Parathyroid adenoma (tissue), 2 donors: ENCODE data around the gene DDX41.

ENCODE experiments used
- H2AFZ ChIP-seq: fragments of 300-600 bp; sonication (generic); one replicate; pipeline ENCODE4 v1.7.0; 2017; ENCODE audit warnings: antibody characterized with exemption, mild to moderate bottlenecking
- H3K27ac ChIP-seq: fragments of 300-600 bp; sonication (generic); one replicate; pipeline ENCODE4 v1.7.0; 2017
- H3K27me3 ChIP-seq: fragments of 300-600 bp; sonication (generic); one replicate; pipeline ENCODE4 v1.7.0; 2017; ENCODE audit warnings: low read length; ENCODE audit not compliant: control insufficient read depth, insufficient read depth
- H3K36me3 ChIP-seq: fragments of 300-600 bp; sonication (generic); one replicate; pipeline ENCODE4 v1.7.0; 2017; ENCODE audit warnings: low read length; ENCODE audit not compliant: control insufficient read depth, insufficient read depth
- H3K4me1 ChIP-seq: fragments of 300-600 bp; sonication (generic); one replicate; pipeline ENCODE4 v1.7.0; 2017; ENCODE audit warnings: control low read depth
- H3K4me2 ChIP-seq: fragments of 300-600 bp; sonication (generic); one replicate; pipeline ENCODE4 v1.7.0; 2017; ENCODE audit warnings: low read length
- H3K4me3 ChIP-seq: fragments of 300-600 bp; sonication (generic); one replicate; pipeline ENCODE4 v1.7.0; 2017; ENCODE audit warnings: low read depth, low read length
- H3K79me2 ChIP-seq: fragments of 300-600 bp; sonication (generic); one replicate; pipeline ENCODE4 v1.7.0; 2017; ENCODE audit warnings: control low read depth
- H3K9ac ChIP-seq: fragments of 300-600 bp; sonication (generic); one replicate; pipeline ENCODE4 v1.7.0; 2017; ENCODE audit warnings: mild to moderate bottlenecking
- H3K9me3 ChIP-seq: fragments of 300-600 bp; sonication (generic); one replicate; pipeline ENCODE4 v1.7.0; 2017; ENCODE audit warnings: low read length; ENCODE audit not compliant: control insufficient read depth
- CTCF ChIP-seq: fragments of 300-600 bp; sonication (generic); IDR thresholded peaks from one replicate; pipeline ENCODE4 v1.7.0; 2017; ENCODE audit warnings: antibody characterized with exemption, mild to moderate bottlenecking
- donor health status: primary hyperparathyroidism.

Gene DDX41

GRCh38 chr5:177545487-177546257, 28.9 kb upstream of the DDX41 start:
- Histone ChIP-seq H3K79me2 (peaks cover 72% of the 10 kb centered on the region), H3K27me3 (no peaks in the 10 kb centered on the region), H3K9ac (no peak overlapping the region), H2AFZ (no peak overlapping the region), H3K4me3 (no peak overlapping the region), H3K27ac (no peak overlapping the region), H3K4me2 (no peak overlapping the region), H3K4me1 (no peaks in the 10 kb centered on the region), H3K36me3 (no peaks in the 10 kb centered on the region), H3K9me3 (no peaks in the 10 kb centered on the region)
- no peak for TF ChIP-seq CTCF

GRCh38 chr5:177542816-177543465, 26.2 kb upstream of the DDX41 start:
- no peaks in the 10 kb centered on the region for H3K9me3 ChIP-seq
- H3K4me3 ChIP-seq: no peak overlapping the region
- no peaks in the 10 kb centered on the region for H3K27me3 ChIP-seq
- H3K36me3 ChIP-seq: no peaks in the 10 kb centered on the region
- H3K4me1 ChIP-seq: no peaks in the 10 kb centered on the region
- H3K27ac ChIP-seq: no peak overlapping the region
- H3K79me2 ChIP-seq: peaks cover 46% of the 10 kb centered on the region
- no peak overlapping the region for H3K9ac ChIP-seq
- no peak overlapping the region for H3K4me2 ChIP-seq
- no peak for TF ChIP-seq CTCF
- H2AFZ ChIP-seq: no peak overlapping the region

GRCh38 chr5:177540438-177540837, 23.7 kb upstream of the DDX41 start:
- H3K4me1 ChIP-seq: peaks cover 1% of the 10 kb centered on the region
- no peak overlapping the region for H3K27ac ChIP-seq

GRCh38 chr5:177539411-177539810, 22.6 kb upstream of the DDX41 start:
- Histone ChIP-seq H2AFZ (no peak overlapping the region), H3K27ac (no peak overlapping the region), H3K27me3 (no peaks in the 10 kb centered on the region), H3K4me2 (no peak overlapping the region), H3K4me3 (no peak overlapping the region), H3K9me3 (no peaks in the 10 kb centered on the region), H3K36me3 (no peaks in the 10 kb centered on the region), H3K79me2 (peaks cover 22% of the 10 kb centered on the region), H3K4me1 (peaks cover 8% of the 10 kb centered on the region), H3K9ac (no peak overlapping the region)
- TF ChIP-seq CTCF: no peak

More at GRCh38 chr5:177540438-177540837, 23.7 kb upstream of the DDX41 start:
- H3K79me2 ChIP-seq: peaks cover 28% of the 10 kb centered on the region
- H3K4me2 ChIP-seq: no peak overlapping the region
- H3K4me3 ChIP-seq: no peak overlapping the region
- H3K36me3 ChIP-seq: no peaks in the 10 kb centered on the region
- no peaks in the 10 kb centered on the region for H3K9me3 ChIP-seq
- no peak for TF ChIP-seq CTCF
- H3K27me3 ChIP-seq: no peaks in the 10 kb centered on the region
- no peak overlapping the region for H2AFZ ChIP-seq
- H3K9ac ChIP-seq: no peak overlapping the region
